Common myeloid progenitor, CD34-positive (primary cell): ENCODE data around the gene KLHL4.

ENCODE experiments used
- CTCF ChIA-PET: fragments of 350-600 bp; sonication (Branson Sonifier 250); formaldehyde crosslinking; loops from one replicate; lab custom pipeline; 2021; ENCODE audit warnings: antibody characterized with exemption; lab: Charles Lee
- POLR2A ChIA-PET: fragments of 350-600 bp; sonication (Branson Sonifier 250); formaldehyde crosslinking; loops from one replicate; lab custom pipeline; 2021; ENCODE audit warnings: antibody characterized with exemption; lab: Charles Lee
- DNase-seq, 3 donors: peaks; one replicate each; pipeline versions ENCODE4 v3.0.0 to v3.0.0-alpha.2; 2013
- H3K27ac ChIP-seq, 2 experiments: 1 replicate in 1 of 2; 2 replicates in 1 of 2; pipeline ENCODE4 v1.7.0; 2013; ENCODE audit warnings: inconsistent platforms in 2 of 2, low read length in 2 of 2, mild to moderate bottlenecking in 2 of 2, low read depth in 1 of 2, moderate library complexity in 1 of 2; ENCODE audit not compliant: severe bottlenecking in 2 of 2, insufficient read depth in 1 of 2, poor library complexity in 1 of 2
- H3K27me3 ChIP-seq, 5 experiments: replicated peaks in 2 of 5; 1 replicate in 3 of 5; 2 replicates in 2 of 5; pipeline versions ENCODE4 v1.6.1 to v1.7.0; 2013; ENCODE audit warnings: low read length in 4 of 5, mild to moderate bottlenecking in 2 of 5, moderate library complexity in 2 of 5, inconsistent platforms in 1 of 5; ENCODE audit not compliant: insufficient read depth in 5 of 5, control insufficient read depth in 4 of 5
- H3K36me3 ChIP-seq, 4 experiments: 1 replicate in 2 of 4; 2 replicates in 2 of 4; pipeline versions ENCODE4 v1.6.1 to v1.7.0; 2013; ENCODE audit warnings: low read length in 3 of 4, control low read depth in 1 of 4, mild to moderate bottlenecking in 1 of 4; ENCODE audit not compliant: control insufficient read depth in 4 of 4, insufficient read depth in 4 of 4
- H3K4me1 ChIP-seq, 4 experiments: 1 replicate in 3 of 4; 2 replicates in 1 of 4; pipeline versions ENCODE4 v1.6.1 to v1.7.1; 2013; ENCODE audit warnings: low read length in 3 of 4, mild to moderate bottlenecking in 3 of 4, control low read depth in 1 of 4, inconsistent platforms in 1 of 4, moderate library complexity in 1 of 4; ENCODE audit not compliant: control insufficient read depth in 4 of 4, insufficient read depth in 4 of 4; ENCODE audit errors: control extremely low read depth in 1 of 4
- H3K4me3 ChIP-seq, 7 experiments: 1 replicate in 4 of 7; 2 replicates in 3 of 7; pipeline versions ENCODE4 v1.5.1 to v1.7.0; 2013; ENCODE audit warnings: mild to moderate bottlenecking in 7 of 7, low read length in 6 of 7, moderate library complexity in 6 of 7, inconsistent platforms in 2 of 7, low read depth in 2 of 7, control low read depth in 1 of 7; ENCODE audit not compliant: insufficient read depth in 4 of 7, control insufficient read depth in 1 of 7; ENCODE audit errors: extremely low read depth in 1 of 7
- H3K9me3 ChIP-seq, 5 experiments: 1 replicate in 4 of 5; 2 replicates in 1 of 5; pipeline versions ENCODE4 v1.6.1 to v1.7.1; 2013; ENCODE audit warnings: low read length in 4 of 5, mild to moderate bottlenecking in 2 of 5, inconsistent platforms in 1 of 5, low read depth in 1 of 5, moderate library complexity in 1 of 5; ENCODE audit not compliant: control insufficient read depth in 4 of 5, insufficient read depth in 2 of 5; ENCODE audit errors: control extremely low read depth in 1 of 5
- WGBS: methylation state at CpG from one replicate; pipeline ENCODE4 v1.1.5; 2013; ENCODE audit not compliant: insufficient coverage; 5-methylcytosine and 5-hydroxymethylcytosine counted together

Gene KLHL4

DNA sequence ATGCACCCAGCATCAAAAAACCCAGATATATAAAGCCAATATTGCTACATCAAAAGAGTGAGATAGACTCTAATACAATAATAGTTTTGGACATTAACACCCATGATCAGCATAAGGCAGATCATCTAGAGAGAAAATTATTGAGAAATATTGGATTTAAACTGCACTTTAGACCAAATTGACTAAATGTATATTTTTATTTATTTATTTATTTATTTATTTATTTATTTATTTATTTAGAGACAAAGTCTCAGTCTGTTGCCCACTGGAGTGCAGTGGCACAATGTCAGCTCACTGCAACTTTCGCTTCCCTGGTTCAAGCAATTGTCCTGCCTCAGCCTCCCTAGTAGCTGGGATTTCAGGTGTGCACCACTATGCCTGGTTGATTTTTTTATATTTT, 193.0 kb downstream of the KLHL4 start:
- Histone ChIP-seq H3K4me3 (no peak overlapping the region), H3K36me3 (no peaks in the 10 kb centered on the region), H3K27me3 (no peaks in the 10 kb centered on the region), H3K27ac (no peak overlapping the region), H3K4me1 (no peaks in the 10 kb centered on the region), H3K9me3 (peaks cover 0 to 6% (median 0%) of the 10 kb centered on the region in 5 experiments)
- ChIA-PET CTCF (no interaction called here), POLR2A (no interaction called here)
- 86% methylated on average over 1 of the region's 1 CpG for WGBS
- DNase-seq, result no peak
